Neural cell (in vitro differentiated cells): Measurements from ENCODE around the gene RIMKLA.

Experiments used
- EZH2 ChIP-seq: fragments of 200-600, 300-800 bp; shearing (Covaris generic), sonication (generic); IDR thresholded peaks from 2 replicates; pipeline ENCODE4 v1.6.1; 2014; ENCODE audit warnings: antibody characterized with exemption, low read length, borderline replicate concordance, mild to moderate bottlenecking; ENCODE audit not compliant: insufficient read depth, poor library complexity, severe bottlenecking
- MXI1 ChIP-seq: fragments of 450-650 bp; conservative IDR thresholded peaks from 2 replicates; pipeline ENCODE4 v1.6.1; 2014; ENCODE audit warnings: antibody characterized with exemption, mild to moderate bottlenecking; ENCODE audit not compliant: poor library complexity, severe bottlenecking
- POLR2AphosphoS5 ChIP-seq: IDR thresholded peaks from 2 replicates; pipeline ENCODE4 v1.6.1; 2012
- SMC3 ChIP-seq: fragments of 450-650 bp; conservative IDR thresholded peaks from 2 replicates; pipeline ENCODE4 v1.6.1; 2014; ENCODE audit warnings: antibody characterized with exemption, mild to moderate bottlenecking, moderate library complexity; ENCODE audit not compliant: poor library complexity
- TAF1 ChIP-seq: IDR thresholded peaks from 2 replicates; pipeline ENCODE4 v1.6.1; 2012; ENCODE audit warnings: low read depth
- TF ChIP-seq, protein P1 (sequence below): fragments of 450-650 bp; IDR thresholded peaks from 2 replicates; pipeline ENCODE4 v1.5.1; 2014; ENCODE audit warnings: antibody characterized with exemption, mild to moderate bottlenecking, moderate library complexity; ENCODE audit not compliant: poor library complexity, severe bottlenecking

DNA sequence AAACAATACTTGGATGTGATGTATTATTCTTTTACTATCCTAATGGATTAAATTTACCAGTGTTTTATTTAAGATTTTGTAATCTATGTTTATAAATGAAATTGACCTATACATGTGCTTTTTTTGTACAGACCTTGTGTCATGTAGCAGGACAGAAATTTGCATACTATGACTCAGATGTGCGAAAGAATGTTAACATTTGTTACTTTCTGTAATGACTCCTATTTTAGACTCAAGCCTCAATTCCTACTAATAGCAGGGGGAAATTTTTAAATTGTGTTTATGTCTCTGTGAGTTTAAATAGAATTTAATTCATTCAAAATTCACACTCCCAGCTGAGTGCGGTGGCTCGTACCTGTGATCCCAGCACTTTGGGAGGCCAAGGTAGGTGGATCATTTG, 21.8 kb upstream of the RIMKLA start:
- TF ChIP-seq TAF1 (no peak), SMC3 (no peak), POLR2AphosphoS5 (no peak), EZH2 (no peak), MXI1 (no peak)
- TF ChIP-seq, protein P1, sequence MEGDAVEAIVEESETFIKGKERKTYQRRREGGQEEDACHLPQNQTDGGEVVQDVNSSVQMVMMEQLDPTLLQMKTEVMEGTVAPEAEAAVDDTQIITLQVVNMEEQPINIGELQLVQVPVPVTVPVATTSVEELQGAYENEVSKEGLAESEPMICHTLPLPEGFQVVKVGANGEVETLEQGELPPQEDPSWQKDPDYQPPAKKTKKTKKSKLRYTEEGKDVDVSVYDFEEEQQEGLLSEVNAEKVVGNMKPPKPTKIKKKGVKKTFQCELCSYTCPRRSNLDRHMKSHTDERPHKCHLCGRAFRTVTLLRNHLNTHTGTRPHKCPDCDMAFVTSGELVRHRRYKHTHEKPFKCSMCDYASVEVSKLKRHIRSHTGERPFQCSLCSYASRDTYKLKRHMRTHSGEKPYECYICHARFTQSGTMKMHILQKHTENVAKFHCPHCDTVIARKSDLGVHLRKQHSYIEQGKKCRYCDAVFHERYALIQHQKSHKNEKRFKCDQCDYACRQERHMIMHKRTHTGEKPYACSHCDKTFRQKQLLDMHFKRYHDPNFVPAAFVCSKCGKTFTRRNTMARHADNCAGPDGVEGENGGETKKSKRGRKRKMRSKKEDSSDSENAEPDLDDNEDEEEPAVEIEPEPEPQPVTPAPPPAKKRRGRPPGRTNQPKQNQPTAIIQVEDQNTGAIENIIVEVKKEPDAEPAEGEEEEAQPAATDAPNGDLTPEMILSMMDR = no peak
